ENCODE measurements around the gene GSAP.

The GSAP gene

DNA sequence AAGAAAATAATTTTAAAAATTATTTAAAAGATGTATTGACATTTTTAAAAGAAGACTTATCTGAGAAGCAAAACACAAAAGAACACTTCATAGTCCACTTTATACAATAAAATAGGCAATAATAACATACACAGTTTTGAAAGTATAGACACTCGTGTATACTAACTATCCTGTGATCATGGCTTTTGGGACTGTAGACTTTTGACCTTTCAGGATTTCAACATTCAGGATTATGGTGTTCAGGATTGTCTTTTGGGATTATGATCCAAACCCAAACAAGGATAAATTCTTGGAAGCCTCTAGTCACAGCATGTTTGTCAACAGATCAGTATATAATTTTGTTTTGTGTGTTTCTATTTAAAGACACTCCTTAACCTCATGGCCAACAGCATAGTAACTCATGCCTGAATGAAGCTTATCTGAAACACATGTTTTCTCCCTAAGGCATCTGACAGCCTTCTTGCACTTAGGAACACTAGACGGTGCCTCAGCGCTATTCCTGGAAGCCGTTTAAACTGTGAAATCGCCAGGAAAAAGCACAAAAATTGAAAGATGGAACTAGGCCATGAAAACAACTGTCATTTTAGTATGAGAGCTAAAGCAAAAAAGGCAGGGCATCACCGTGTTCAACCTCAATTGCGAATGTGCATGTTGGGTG, 29.9 kb downstream of the GSAP start:
- no peak for TF ChIP-seq POLR2A (IDR thresholded peaks at IDR 0.05; ENCODE audit: low read depth, low read length)
- FAIRE-seq (no peak), DNase-seq (ENCODE audit: insufficient read length, low spot score) (no peak)

DNA sequence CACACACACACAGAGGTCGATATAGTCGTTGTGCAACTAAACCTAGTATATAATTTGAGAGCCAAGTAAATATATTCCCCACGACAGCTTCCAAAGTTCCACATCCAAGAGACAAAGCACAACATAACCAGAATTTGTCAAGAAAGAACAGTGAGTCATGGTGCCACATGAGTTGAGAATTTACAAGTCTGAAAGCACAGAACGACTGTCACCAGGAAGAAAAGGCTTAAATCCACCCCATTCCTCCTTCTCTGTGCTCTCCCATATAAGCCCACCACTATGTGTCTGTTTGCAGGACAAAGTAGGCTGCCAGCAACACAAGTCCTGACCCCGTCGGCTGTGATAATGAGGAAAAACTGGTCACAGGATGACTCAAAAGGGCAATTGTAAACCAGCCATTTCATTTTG, 32.8 kb downstream of the GSAP start:
- FAIRE-seq: no peak
- no peak for DNase-seq (ENCODE audit: insufficient read length, low spot score)
- TF ChIP-seq POLR2A (IDR thresholded peaks at IDR 0.05; ENCODE audit: low read depth, low read length): no peak

DNA sequence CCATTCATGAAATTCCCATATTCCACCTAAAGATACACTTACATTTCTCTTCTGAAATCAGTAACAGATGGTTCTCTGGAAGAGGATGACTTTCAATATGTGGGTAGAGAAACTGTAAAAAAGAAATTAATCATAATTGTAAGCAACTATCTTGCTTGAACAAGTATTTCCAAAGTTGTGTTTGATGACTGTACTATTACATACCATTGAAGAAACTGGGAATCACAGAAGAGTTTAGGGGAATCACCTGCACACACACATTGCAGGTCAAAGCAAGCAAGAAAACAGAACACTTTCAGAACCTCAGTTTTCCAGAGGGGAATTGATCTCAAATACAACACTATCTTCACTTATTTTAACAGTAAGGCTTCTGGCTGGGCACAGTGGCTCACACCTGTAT, 33.6 kb downstream of the GSAP start:
- FAIRE-seq (no peak), DNase-seq (ENCODE audit: insufficient read length, low spot score) (no peak)
- no peak for TF ChIP-seq POLR2A (IDR thresholded peaks at IDR 0.05; ENCODE audit: low read depth, low read length)

DNA sequence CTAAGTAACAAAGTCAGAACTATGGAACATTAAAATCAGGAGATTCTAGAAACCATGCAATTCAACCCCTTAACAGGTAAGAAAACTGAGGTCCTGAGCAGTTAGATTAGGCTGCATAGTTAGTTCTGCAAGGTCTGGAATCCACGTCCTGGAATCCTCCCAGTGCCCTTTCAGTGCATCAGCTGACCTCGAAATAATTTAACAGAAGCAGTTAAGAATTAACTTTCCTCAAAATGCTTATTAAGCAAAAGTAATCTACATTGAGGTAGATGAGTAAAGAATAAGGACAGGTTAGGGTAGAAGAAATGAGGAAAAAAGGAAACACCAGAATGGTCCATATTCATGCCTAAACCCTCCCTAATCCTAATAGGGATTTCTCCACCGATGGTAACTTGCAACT, 37.6 kb downstream of the GSAP start:
- DNase-seq (ENCODE audit: insufficient read length, low spot score) (no peak), FAIRE-seq (no peak)
- TF ChIP-seq POLR2A (IDR thresholded peaks at IDR 0.05; ENCODE audit: low read depth, low read length): no peak

DNA sequence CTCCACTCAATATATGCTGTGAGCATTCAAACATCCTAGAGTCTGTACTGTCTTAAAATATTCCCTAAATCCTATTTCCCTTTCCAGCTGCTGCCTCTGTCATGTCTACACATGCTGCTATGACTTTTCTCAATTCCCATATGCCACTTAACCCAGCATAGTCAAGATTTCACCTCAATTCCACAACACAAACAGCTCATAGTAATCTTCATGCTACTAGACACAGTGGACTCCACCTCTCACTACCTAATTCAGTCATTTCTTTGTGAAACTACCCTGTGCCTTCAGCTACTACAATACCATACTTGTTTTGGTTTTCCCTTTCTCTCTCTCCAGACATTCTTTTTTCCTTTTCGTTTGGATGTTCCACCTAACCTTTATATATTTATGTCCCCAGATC, 45.5 kb downstream of the GSAP start:
- no peak for TF ChIP-seq POLR2A (IDR thresholded peaks at IDR 0.05; ENCODE audit: low read depth, low read length)
- FAIRE-seq (no peak), DNase-seq (ENCODE audit: insufficient read length, low spot score) (no peak)

DNA sequence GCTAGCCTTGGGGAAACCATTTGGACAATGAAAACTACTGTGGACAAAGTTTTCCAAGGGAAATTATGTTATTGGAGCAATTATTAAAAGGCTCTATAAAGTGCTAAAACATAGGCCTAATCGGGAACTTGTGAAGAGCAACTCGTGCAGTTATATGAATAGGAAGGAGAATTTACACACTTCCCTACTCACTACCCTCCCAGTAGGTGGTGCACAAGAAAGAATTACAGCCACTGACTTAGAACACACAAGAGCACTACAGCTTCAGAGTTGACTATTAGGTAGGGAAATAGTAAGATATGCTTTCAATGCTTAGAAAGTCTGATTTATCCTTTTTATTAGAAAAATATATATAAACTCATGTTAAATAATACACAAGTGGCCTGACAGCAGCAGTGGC, 47.2 kb downstream of the GSAP start:
- no peak for TF ChIP-seq POLR2A (IDR thresholded peaks at IDR 0.05; ENCODE audit: low read depth, low read length)
- no peak for FAIRE-seq

DNA sequence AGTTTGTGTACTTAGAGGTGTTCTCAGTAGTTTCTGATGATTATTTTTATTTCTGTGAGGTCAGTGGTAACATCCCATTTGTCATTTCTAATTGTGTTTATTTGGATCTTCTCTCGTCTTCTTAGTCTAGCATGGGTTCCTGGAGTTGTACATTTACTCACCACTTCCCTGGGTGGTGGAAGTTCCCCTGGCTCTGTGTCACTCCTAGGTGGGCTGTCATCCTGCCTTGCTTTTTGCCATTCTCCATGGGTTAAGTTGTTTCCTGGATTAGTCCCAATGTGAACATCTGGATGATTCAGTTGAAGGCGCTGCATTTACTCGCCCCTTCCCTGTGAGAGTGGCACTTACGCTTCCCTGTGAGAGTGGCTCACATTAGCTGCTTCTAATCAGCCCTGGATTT, 48.2 kb downstream of the GSAP start:
- FAIRE-seq: no peak
- no peak for DNase-seq (ENCODE audit: insufficient read length, low spot score)
- no peak for TF ChIP-seq POLR2A (IDR thresholded peaks at IDR 0.05; ENCODE audit: low read depth, low read length)

More for the DNA sequence above, 47.2 kb downstream of the GSAP start:
- no peak for DNase-seq (ENCODE audit: insufficient read length, low spot score)

DNA sequence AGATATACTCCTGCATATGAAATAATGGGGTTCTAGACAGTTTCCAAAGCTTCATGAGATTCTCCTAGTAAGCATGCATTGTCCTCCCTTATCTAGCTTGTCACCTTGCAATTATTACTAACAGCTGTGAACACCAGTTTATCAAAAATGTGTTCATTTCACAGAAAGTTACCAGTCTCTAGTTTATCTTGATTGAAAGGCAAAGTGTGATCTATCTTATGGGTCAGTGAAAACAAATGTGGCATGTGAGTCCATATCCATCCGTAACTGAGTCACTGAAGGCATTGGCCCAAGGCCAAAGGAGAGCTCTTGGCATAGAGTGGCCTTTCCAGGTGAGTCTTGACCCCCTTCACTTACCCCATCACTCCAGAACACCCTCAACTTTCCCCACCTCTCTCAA, 53.2 kb downstream of the GSAP start:
- no peak for TF ChIP-seq POLR2A (IDR thresholded peaks at IDR 0.05; ENCODE audit: low read depth, low read length)
- FAIRE-seq (no peak), DNase-seq (ENCODE audit: insufficient read length, low spot score) (no peak)

DNA sequence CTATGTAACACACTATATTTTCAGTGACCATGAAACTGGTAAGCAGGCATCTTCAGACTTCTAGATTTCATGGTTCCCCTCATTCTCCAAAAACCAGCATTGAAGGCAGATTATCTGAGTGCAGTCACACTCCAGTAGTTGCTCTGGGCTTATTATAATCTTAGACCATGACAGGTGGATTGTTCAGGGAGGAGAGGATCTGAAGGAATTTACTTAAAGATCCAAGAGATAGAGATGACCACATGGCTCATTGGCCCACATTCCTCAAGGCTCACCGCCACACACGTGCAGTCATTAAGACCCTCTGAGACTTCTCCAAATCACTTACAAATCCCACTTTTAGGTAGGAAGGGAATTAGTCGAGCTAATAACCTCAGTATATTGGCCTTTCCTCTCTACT, 55.2 kb downstream of the GSAP start:
- no peak for DNase-seq (ENCODE audit: insufficient read length, low spot score)
- no peak for TF ChIP-seq POLR2A (IDR thresholded peaks at IDR 0.05; ENCODE audit: low read depth, low read length)
- FAIRE-seq: no peak

DNA sequence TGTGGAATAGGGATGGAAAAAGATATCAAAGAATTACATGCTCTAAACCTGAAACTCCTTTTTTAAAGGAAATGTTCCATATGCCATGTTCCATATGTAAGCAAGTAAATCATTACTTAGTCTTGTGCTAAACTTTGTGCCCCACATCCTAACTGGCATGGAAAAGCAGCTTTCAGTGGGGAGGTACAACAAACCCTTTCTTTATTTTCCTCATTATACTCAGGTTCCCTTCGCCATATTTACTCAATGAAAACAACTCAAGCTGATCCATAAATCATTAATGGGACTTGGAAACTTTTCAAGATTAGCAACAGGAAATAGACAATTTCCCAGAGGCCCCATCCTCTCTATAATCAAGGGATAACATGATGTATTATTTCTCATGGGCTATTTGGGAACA, 56.0 kb downstream of the GSAP start:
- DNase-seq (ENCODE audit: insufficient read length, low spot score) (no peak), FAIRE-seq (no peak)
- no peak for TF ChIP-seq POLR2A (IDR thresholded peaks at IDR 0.05; ENCODE audit: low read depth, low read length)

DNA sequence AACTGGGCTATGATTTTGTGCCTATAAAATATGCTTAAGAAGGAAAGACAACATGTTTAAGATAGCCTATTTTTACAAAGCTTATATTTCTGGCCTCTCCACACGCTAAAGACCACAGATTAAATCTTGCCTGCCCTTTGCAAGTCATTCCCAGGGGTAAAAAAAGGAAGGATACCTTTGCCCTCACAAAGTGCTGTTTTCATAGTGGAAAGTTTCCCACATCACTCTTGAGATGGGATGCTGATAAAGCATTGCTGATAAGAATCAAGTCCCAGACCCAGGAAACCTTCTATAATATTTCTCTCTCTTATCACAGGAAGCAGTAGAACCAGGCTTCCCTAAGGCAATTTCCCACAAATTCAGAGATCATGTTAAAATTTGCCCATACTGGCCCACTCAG, 56.5 kb downstream of the GSAP start:
- TF ChIP-seq POLR2A (IDR thresholded peaks at IDR 0.05; ENCODE audit: low read depth, low read length): no peak
- DNase-seq (ENCODE audit: insufficient read length, low spot score) (no peak), FAIRE-seq (no peak)

DNA sequence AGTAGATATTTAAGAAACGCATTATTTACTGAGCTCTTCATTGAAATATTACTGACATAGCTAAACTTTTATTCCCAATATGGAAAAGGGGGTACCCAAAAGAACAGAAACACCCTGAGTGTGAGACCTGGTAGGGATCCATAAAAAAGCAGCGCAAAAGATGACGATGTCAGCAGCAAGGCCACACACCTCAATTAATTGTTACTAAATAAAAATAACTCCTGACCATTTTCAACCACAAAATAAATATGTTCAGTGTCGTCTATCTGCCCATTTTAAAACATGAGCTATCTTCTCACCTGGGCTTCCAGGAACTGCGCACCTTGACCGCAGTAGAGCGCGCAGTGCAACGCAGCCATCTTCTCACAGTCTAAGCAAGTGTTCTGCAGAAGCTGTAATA, 61.2 kb downstream of the GSAP start:
- DNase-seq (ENCODE audit: insufficient read length, low spot score) (no peak), FAIRE-seq (no peak)
- TF ChIP-seq POLR2A (IDR thresholded peaks at IDR 0.05; ENCODE audit: low read depth, low read length): no peak

DNA sequence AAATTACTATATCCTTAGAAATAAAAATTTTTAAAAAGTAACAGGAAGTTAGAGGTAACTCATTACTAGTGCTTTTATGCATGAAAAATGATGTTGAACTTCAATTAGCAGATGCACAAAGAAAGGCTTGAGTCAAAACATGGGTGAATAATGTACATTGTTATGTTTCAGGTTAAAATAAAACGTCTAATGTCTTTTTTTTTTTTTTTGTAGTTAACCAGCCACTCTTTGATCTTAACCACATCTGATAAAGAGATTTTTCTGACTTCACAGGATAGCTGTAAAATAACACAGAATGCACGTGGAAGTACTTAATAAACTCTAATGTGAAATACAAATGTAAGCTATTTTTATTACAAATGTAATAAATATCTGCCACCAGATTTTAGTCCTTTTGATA, 61.7 kb downstream of the GSAP start:
- no peak for TF ChIP-seq POLR2A (IDR thresholded peaks at IDR 0.05; ENCODE audit: low read depth, low read length)
- FAIRE-seq (no peak), DNase-seq (ENCODE audit: insufficient read length, low spot score) (no peak)

DNA sequence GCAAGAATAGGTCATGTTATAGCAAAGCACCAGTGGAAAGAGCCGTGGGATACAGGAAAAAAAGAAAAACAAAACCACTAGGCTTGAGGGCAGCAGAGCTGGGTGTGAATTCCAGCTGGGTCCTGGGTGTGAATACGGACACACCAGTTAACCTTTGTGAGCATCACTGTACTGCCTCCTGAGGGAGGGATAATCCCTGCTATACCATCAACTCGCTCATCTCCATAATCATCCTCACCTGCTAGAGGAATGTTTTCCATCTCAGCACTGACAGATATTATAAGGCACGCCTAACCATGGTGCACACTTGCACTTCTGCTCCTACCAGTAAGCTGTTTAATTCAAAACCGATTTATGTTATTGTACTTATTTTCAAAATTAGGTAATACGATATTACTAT, 62.2 kb downstream of the GSAP start:
- DNase-seq (ENCODE audit: insufficient read length, low spot score) (no peak), FAIRE-seq (no peak)
- TF ChIP-seq POLR2A (IDR thresholded peaks at IDR 0.05; ENCODE audit: low read depth, low read length): no peak

DNA sequence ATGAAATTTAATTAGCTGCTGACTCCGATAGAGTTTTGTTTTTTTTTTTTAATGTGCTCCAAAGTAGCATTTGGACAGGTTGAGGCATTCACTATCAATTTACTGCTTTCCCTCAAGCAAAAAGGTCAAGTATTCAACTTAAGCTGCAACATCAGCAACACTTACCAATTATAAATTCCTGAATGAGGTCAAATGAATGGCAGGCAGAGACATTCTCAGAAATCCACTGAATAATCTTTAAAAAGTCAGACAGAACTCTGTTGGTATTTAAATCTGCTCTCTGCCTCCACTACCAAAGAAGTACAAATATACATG, 62.8 kb downstream of the GSAP start:
- no peak for FAIRE-seq
- no peak for DNase-seq (ENCODE audit: insufficient read length, low spot score)
- TF ChIP-seq POLR2A (IDR thresholded peaks at IDR 0.05; ENCODE audit: low read depth, low read length): no peak
